H9 (cell line): ENCODE data around the gene GAS5. TPM values are rescaled to one million over a fixed set of nuclear protein-coding genes. Genes with fewer than 3 reads are reported as not detected.

Experiments
- DNase-seq: peaks from one replicate; pipeline ENCODE4 v3.0.0-alpha.2; 2017
- H2AFZ ChIP-seq: one replicate; pipeline ENCODE4 v1.6.1; 2013; ENCODE audit warnings: mild to moderate bottlenecking, low read length, control low read depth, moderate library complexity
- H2AK5ac ChIP-seq: 2 replicates; pipeline ENCODE4 v1.6.1; 2013; ENCODE audit warnings: low read length, control low read depth, mixed read lengths; ENCODE audit not compliant: insufficient read length
- H2BK120ac ChIP-seq: one replicate; pipeline ENCODE4 v1.6.1; 2013; ENCODE audit warnings: low read depth, mild to moderate bottlenecking, low read length, control low read depth, inconsistent platforms; ENCODE audit not compliant: poor library complexity, severe bottlenecking
- H2BK12ac ChIP-seq: 2 replicates; pipeline ENCODE4 v1.6.1; 2013; ENCODE audit warnings: low read length, control low read depth, mixed read lengths, low read depth; ENCODE audit not compliant: insufficient read length
- H2BK15ac ChIP-seq: 2 replicates; pipeline ENCODE4 v1.6.1; 2013; ENCODE audit warnings: low read depth, low read length, control low read depth
- H2BK20ac ChIP-seq: one replicate; pipeline ENCODE4 v1.6.1; 2013; ENCODE audit warnings: low read depth, mild to moderate bottlenecking, low read length, control low read depth, inconsistent platforms; ENCODE audit not compliant: poor library complexity, severe bottlenecking
- H2BK5ac ChIP-seq: 2 replicates; pipeline ENCODE4 v1.6.1; 2013; ENCODE audit warnings: low read length, control low read depth, mixed read lengths; ENCODE audit not compliant: insufficient read length
- H3K14ac ChIP-seq: 2 replicates; pipeline ENCODE4 v1.6.1; 2013; ENCODE audit warnings: low read length, control low read depth; ENCODE audit not compliant: insufficient read depth
- H3K18ac ChIP-seq: 2 replicates; pipeline ENCODE4 v1.6.1; 2013; ENCODE audit warnings: low read depth, mild to moderate bottlenecking, mixed read lengths, low read length, control low read depth; ENCODE audit not compliant: insufficient read length
- H3K23ac ChIP-seq: 2 replicates; pipeline ENCODE4 v1.6.1; 2013; ENCODE audit warnings: low read length, control low read depth, mixed read lengths, low read depth; ENCODE audit not compliant: insufficient read length
- H3K23me2 ChIP-seq: 2 replicates; pipeline ENCODE4 v1.6.1; 2013; ENCODE audit warnings: low read depth, mild to moderate bottlenecking, mixed read lengths, low read length, control low read depth; ENCODE audit not compliant: insufficient read length, poor library complexity, severe bottlenecking
- H3K27ac ChIP-seq: 2 replicates; pipeline ENCODE4 v1.5.1; 2013; ENCODE audit warnings: low read length, control low read depth, mixed read lengths, low read depth; ENCODE audit not compliant: insufficient read length
- H3K27me3 ChIP-seq: 2 replicates; pipeline ENCODE4 v1.6.1; 2013; ENCODE audit warnings: low read length, control low read depth, inconsistent platforms; ENCODE audit not compliant: insufficient read depth
- H3K4ac ChIP-seq: 2 replicates; pipeline ENCODE4 v1.6.1; 2013; ENCODE audit warnings: low read depth, mild to moderate bottlenecking, control low read depth, inconsistent platforms, low read length, moderate library complexity
- H3K4me1 ChIP-seq: 2 replicates; pipeline ENCODE4 v1.6.1; 2013; ENCODE audit warnings: low read length, control low read depth, inconsistent platforms; ENCODE audit not compliant: insufficient read depth
- H3K4me2 ChIP-seq: 2 replicates; pipeline ENCODE4 v1.6.1; 2013; ENCODE audit warnings: low read length, control low read depth, mixed read lengths; ENCODE audit not compliant: insufficient read length, insufficient read depth
- H3K56ac ChIP-seq: 2 replicates; pipeline ENCODE4 v1.6.1; 2013; ENCODE audit warnings: low read depth, mild to moderate bottlenecking, mixed read lengths, low read length, control low read depth; ENCODE audit not compliant: insufficient read length
- H3K79me1 ChIP-seq: 2 replicates; pipeline ENCODE4 v1.6.1; 2013; ENCODE audit warnings: low read depth, mild to moderate bottlenecking, moderate library complexity, low read length, control low read depth, inconsistent platforms; ENCODE audit not compliant: insufficient read depth, poor library complexity, severe bottlenecking
- H3K79me2 ChIP-seq: 2 replicates; pipeline ENCODE4 v1.6.1; 2013; ENCODE audit warnings: low read length, control low read depth, inconsistent platforms; ENCODE audit not compliant: insufficient read depth
- H3K9ac ChIP-seq: 2 replicates; pipeline ENCODE4 v1.6.1; 2013; ENCODE audit warnings: low read length, control low read depth, mixed read lengths; ENCODE audit not compliant: insufficient read length; ENCODE audit errors: extremely low read depth
- H3K9me3 ChIP-seq: one replicate; pipeline ENCODE4 v1.6.1; 2013; ENCODE audit warnings: low read depth, low read length, inconsistent platforms; ENCODE audit not compliant: control insufficient read depth
- H3T11ph ChIP-seq: one replicate; pipeline ENCODE4 v1.6.1; 2013; ENCODE audit warnings: mild to moderate bottlenecking, low read length, control low read depth, inconsistent platforms
- H4K20me1 ChIP-seq: one replicate; pipeline ENCODE4 v1.6.1; 2013; ENCODE audit not compliant: control insufficient read depth, insufficient read length, insufficient read depth
- H4K5ac ChIP-seq: 2 replicates; pipeline ENCODE4 v1.6.1; 2013; ENCODE audit warnings: low read depth, mild to moderate bottlenecking, mixed read lengths, low read length, control low read depth; ENCODE audit not compliant: insufficient read length
- H4K8ac ChIP-seq: replicated peaks from 2 replicates; pipeline ENCODE4 v1.6.1; 2013; ENCODE audit warnings: low read length, control low read depth, mixed read lengths, low read depth; ENCODE audit not compliant: insufficient read length
- H4K91ac ChIP-seq: 2 replicates; pipeline ENCODE4 v1.6.1; 2013; ENCODE audit warnings: low read depth, mild to moderate bottlenecking, moderate library complexity, mixed read lengths, low read length, control low read depth; ENCODE audit not compliant: insufficient read length
- H3K27ac Mint-ChIP-seq, 3 experiments: 2 replicates in 2 of 3; 3 replicates in 1 of 3; pipeline ENCODE4 v1.8.0; 2020 to 2021; ENCODE audit warnings: mixed read lengths in 3 of 3, mild to moderate bottlenecking in 1 of 3, moderate library complexity in 1 of 3
- H3K27me3 Mint-ChIP-seq: 2 replicates; pipeline ENCODE4 v1.8.0; 2021; ENCODE audit warnings: low read depth, mild to moderate bottlenecking, moderate library complexity, mixed read lengths
- H3K36me3 Mint-ChIP-seq, 3 experiments: 2 replicates in 2 of 3; 3 replicates in 1 of 3; pipeline ENCODE4 v1.8.0; 2020 to 2021; ENCODE audit warnings: low read depth in 3 of 3, mixed read lengths in 3 of 3; ENCODE audit not compliant: insufficient read depth in 1 of 3
- H3K4me1 Mint-ChIP-seq, 2 experiments: 2 replicates each; pipeline ENCODE4 v1.8.0; 2020; ENCODE audit warnings: mixed read lengths in 2 of 2
- H3K4me3 Mint-ChIP-seq, 2 experiments: 2 replicates in 1 of 2; 3 replicates in 1 of 2; pipeline ENCODE4 v1.8.0; 2020 to 2021; ENCODE audit warnings: mild to moderate bottlenecking in 2 of 2, mixed read lengths in 2 of 2, moderate library complexity in 1 of 2
- H3K9me3 Mint-ChIP-seq, 2 experiments: 2 replicates in 1 of 2; 3 replicates in 1 of 2; pipeline ENCODE4 v1.8.0; 2020; ENCODE audit warnings: mild to moderate bottlenecking in 2 of 2, mixed read lengths in 2 of 2, moderate library complexity in 1 of 2
- WGBS: extraction: QIAGEN DNeasy Blood & Tissue Kit; methylation state at CpG from one replicate; pipeline ENCODE4 v1.1.7; 2013; ENCODE audit warnings: missing lambda C conversion rate, low lambda C conversion rate, mixed read lengths; ENCODE audit not compliant: insufficient read length; ENCODE audit errors: extremely low coverage; 5-methylcytosine and 5-hydroxymethylcytosine counted together
- total RNA-seq: library from RNA; stranded (reverse); gene quantifications from 2 replicates; pipeline ENCODE4 v1.2.1, GENCODE V29; 2021
- TF ChIP-seq, protein P1 (sequence below): fragments of 200-600 bp; sonication (generic); conservative IDR thresholded peaks from 3 replicates; pipeline ENCODE4 v1.8.0; 2021; ENCODE audit warnings: antibody characterized with exemption, mild to moderate bottlenecking

Gene GAS5
- total RNA-seq, 1 experiment from 2014 or later, result 690 TPM

DNA sequence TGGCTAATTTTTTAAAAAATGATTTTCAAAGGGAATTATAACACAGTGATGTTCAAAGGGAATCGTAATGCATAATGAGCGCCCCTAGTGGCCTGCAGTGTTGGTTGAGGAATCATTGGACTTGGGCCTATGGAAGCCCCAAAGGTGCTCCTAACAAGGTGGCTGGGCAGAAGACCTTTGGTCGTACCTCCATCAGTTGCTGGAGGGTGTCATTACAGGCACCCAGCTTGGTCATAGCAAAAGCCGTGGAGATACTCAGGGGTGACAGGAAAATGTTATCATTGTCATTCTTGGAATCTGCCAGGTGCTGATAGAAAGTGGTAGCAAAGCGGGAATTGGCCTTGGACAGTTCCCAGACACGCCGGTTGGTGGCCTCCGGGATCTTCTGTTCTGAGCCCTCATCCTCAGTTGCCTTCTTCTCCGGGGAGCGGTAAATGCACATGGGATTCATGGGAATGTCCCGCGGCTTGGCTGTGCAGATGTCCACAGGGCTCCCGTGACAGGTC lies 46.6 kb upstream of the GAS5 start:
- H3K9me3 Mint-ChIP-seq, result no peaks in the 10 kb centered on the region; a peak in 2 of 5 replicates
- H3K56ac ChIP-seq, result no peak overlapping the region
- H2BK120ac ChIP-seq, result no peak overlapping the region
- H3K27ac Mint-ChIP-seq, result no peak overlapping the region
- no peak overlapping the region for H3K9ac ChIP-seq
- DNase-seq, result peak; percentile 41
- no peak overlapping the region for H3K4me2 ChIP-seq
- no peak overlapping the region for H3K14ac ChIP-seq
- H3K4me3 Mint-ChIP-seq, result no peak overlapping the region
- WGBS, result no CpG with 5 or more reads among the region's 13 CpGs
- H4K20me1 ChIP-seq, result no peaks in the 10 kb centered on the region
- H3T11ph ChIP-seq, result no peak overlapping the region
- no peak overlapping the region for H2BK20ac ChIP-seq
- H2BK15ac ChIP-seq, result no peak overlapping the region
- H3K4ac ChIP-seq, result no peak overlapping the region
- H4K91ac ChIP-seq, result no peak overlapping the region
- H3K79me1 ChIP-seq, result no peaks in the 10 kb centered on the region
- H2AFZ ChIP-seq, result no peak overlapping the region
- no peak overlapping the region for H2BK5ac ChIP-seq
- peaks cover 3% of the 10 kb centered on the region; the same call in 1 of the 2 replicates for H3K27me3 Mint-ChIP-seq
- no peaks in the 10 kb centered on the region for H3K79me2 ChIP-seq
- no peaks in the 10 kb centered on the region for H3K23me2 ChIP-seq
- H3K9me3 ChIP-seq, result no peaks in the 10 kb centered on the region
- H3K27ac ChIP-seq, result no peak overlapping the region
- H3K36me3 Mint-ChIP-seq, result no peaks in the 10 kb centered on the region
- no peak overlapping the region for H2BK12ac ChIP-seq
- no peak overlapping the region for H4K5ac ChIP-seq
- no peak overlapping the region for H3K18ac ChIP-seq
- no peaks in the 10 kb centered on the region for H3K4me1 Mint-ChIP-seq
- no peaks in the 10 kb centered on the region for H3K27me3 ChIP-seq
- H3K23ac ChIP-seq, result no peak overlapping the region
- H2AK5ac ChIP-seq, result no peak overlapping the region
- H3K4me1 ChIP-seq, result no peaks in the 10 kb centered on the region
- no peak overlapping the region for H4K8ac ChIP-seq
- TF ChIP-seq, protein P1, sequence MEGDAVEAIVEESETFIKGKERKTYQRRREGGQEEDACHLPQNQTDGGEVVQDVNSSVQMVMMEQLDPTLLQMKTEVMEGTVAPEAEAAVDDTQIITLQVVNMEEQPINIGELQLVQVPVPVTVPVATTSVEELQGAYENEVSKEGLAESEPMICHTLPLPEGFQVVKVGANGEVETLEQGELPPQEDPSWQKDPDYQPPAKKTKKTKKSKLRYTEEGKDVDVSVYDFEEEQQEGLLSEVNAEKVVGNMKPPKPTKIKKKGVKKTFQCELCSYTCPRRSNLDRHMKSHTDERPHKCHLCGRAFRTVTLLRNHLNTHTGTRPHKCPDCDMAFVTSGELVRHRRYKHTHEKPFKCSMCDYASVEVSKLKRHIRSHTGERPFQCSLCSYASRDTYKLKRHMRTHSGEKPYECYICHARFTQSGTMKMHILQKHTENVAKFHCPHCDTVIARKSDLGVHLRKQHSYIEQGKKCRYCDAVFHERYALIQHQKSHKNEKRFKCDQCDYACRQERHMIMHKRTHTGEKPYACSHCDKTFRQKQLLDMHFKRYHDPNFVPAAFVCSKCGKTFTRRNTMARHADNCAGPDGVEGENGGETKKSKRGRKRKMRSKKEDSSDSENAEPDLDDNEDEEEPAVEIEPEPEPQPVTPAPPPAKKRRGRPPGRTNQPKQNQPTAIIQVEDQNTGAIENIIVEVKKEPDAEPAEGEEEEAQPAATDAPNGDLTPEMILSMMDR, result peak; percentile 89
